GM12878 (cell line): Measurements from ENCODE around the gene UBE2I. TPM values are rescaled to one million over a fixed set of nuclear protein-coding genes. Genes with fewer than 3 reads are reported as not detected.
A peak's percentile ranks its signal among the peaks of the same experiment; 100 is the strongest.

Experiments used
- ATAC-seq: fragments of 200-7000 bp; cut with Tn5 transposase; 3 replicates; pipeline ENCODE4 v1.9.1; 2020; ENCODE audit warnings: mild to moderate bottlenecking, moderate library complexity
- BruUV-seq: library from RNA; stranded (reverse); fragments of 400-500 nt; replicated peaks from 2 replicates; lab custom pipeline; 2021; lab: Mats Ljungman, UMichigan
- CTCF ChIA-PET: fragments of 300-600 bp; sonication (Branson Sonifier 250); formaldehyde crosslinking; extraction: SDS; loops from one replicate; lab custom pipeline; 2021; ENCODE audit warnings: inconsistent platforms; lab: Yijun Ruan, JAX
- POLR2A ChIA-PET: fragments of 350-600 bp; formaldehyde crosslinking; extraction: SDS; loops from one replicate; lab custom pipeline; 2021; ENCODE audit warnings: inconsistent platforms; lab: Charles Lee
- RAD21 ChIA-PET: fragments of 300-600 bp; sonication (Branson Sonifier 250); formaldehyde crosslinking; loops from one replicate; lab custom pipeline; 2023; ENCODE audit warnings: antibody characterized with exemption; ENCODE audit not compliant: unreplicated experiment; lab: Charles Lee
- SMC1A ChIA-PET: fragments of 300-600 bp; sonication (Branson Sonifier 250); formaldehyde crosslinking; loops from one replicate; lab custom pipeline; 2023; ENCODE audit not compliant: unreplicated experiment, uncharacterized antibody; lab: Charles Lee
- DNase-seq: peaks from one replicate; pipeline ENCODE4 v3.0.0-alpha.2; 2011; ENCODE audit warnings: low read depth, low spot score
- FAIRE-seq: peaks from 3 replicates; lab custom pipeline; 2011; peaks lifted over from hg19 to GRCh38; lab: Jason Lieb, UNC
- H2AFZ ChIP-seq: 2 replicates; pipeline ENCODE4 v1.6.0; 2011; ENCODE audit warnings: low read depth, low read length, control low read depth; ENCODE audit not compliant: control insufficient read depth
- H3K27ac ChIP-seq: 2 replicates; pipeline ENCODE4 v1.5.1; 2011; ENCODE audit warnings: control low read depth; ENCODE audit not compliant: control insufficient read depth, insufficient read depth
- H3K27me3 ChIP-seq, 2 experiments: replicated peaks in 1 of 2; 2 replicates each; pipeline versions ENCODE4 v1.6.0 to v1.6.1; 2011; ENCODE audit warnings: low read length in 1 of 2; ENCODE audit not compliant: control insufficient read depth in 2 of 2, insufficient read depth in 2 of 2
- H3K36me3 ChIP-seq, 2 experiments: 2 replicates each; pipeline ENCODE4 v1.5.1; 2011; ENCODE audit warnings: low read length in 1 of 2; ENCODE audit not compliant: control insufficient read depth in 2 of 2, insufficient read depth in 2 of 2
- H3K4me1 ChIP-seq: 2 replicates; pipeline ENCODE4 v1.6.1; 2011; ENCODE audit warnings: mild to moderate bottlenecking, low read length, moderate library complexity, mixed read lengths; ENCODE audit not compliant: control insufficient read depth, insufficient read depth
- H3K4me2 ChIP-seq: 2 replicates; pipeline ENCODE4 v1.6.0; 2011; ENCODE audit warnings: control low read depth; ENCODE audit not compliant: control insufficient read depth, insufficient read depth
- H3K4me3 ChIP-seq: fragments of 200-600 bp; sonication (generic); 2 replicates; pipeline ENCODE4 v1.5.1; 2016
- H3K79me2 ChIP-seq: 2 replicates; pipeline ENCODE4 v1.6.0; 2011; ENCODE audit warnings: low read length; ENCODE audit not compliant: control insufficient read depth, insufficient read depth
- H3K9ac ChIP-seq: 2 replicates; pipeline ENCODE4 v1.8.0; 2011; ENCODE audit warnings: low read length, control low read depth, mixed read lengths; ENCODE audit not compliant: control insufficient read depth, insufficient read depth
- H3K9me3 ChIP-seq: replicated peaks from 3 replicates; pipeline ENCODE4 v1.5.1; 2011; ENCODE audit warnings: mild to moderate bottlenecking, low read length; ENCODE audit not compliant: control insufficient read depth, insufficient read depth
- H4K20me1 ChIP-seq: 2 replicates; pipeline ENCODE4 v1.6.0; 2011; ENCODE audit not compliant: control insufficient read depth, insufficient read depth
- CHD2 ChIP-seq: IDR thresholded peaks from 2 replicates; pipeline ENCODE4 v1.6.1; 2011; ENCODE audit warnings: low read depth, low read length, improper control_type of control experiment, borderline replicate concordance
- KLF5 ChIP-seq: fragments of 450-650 bp; IDR thresholded peaks from 2 replicates; pipeline ENCODE4 v1.6.1; 2014; ENCODE audit warnings: mild to moderate bottlenecking; ENCODE audit not compliant: partially characterized antibody
- POLR2A ChIP-seq: IDR thresholded peaks from 2 replicates; pipeline ENCODE4 v1.6.1; 2011; ENCODE audit warnings: low read depth, mild to moderate bottlenecking, low read length
- WGBS: methylation state at CpG from one replicate; pipeline ENCODE4 v1.1.6; 2016; ENCODE audit warnings: low lambda C conversion rate; ENCODE audit not compliant: insufficient replicate concordance, insufficient coverage; ENCODE audit errors: missing lambda C conversion rate; 5-methylcytosine and 5-hydroxymethylcytosine counted together
- in situ Hi-C: fragments of 300-500 bp; cut with MboI; formaldehyde crosslinking; loops from 9 replicates; pipeline ENCODE4 v1.14.3; 2018; ENCODE audit warnings: mixed read lengths
- intact Hi-C: fragments of 100-400 bp; cut with micrococcal nuclease; formaldehyde crosslinking; loops from one replicate; pipeline ENCODE4 v1.14.2; 2022; ENCODE audit not compliant: unreplicated experiment
- polyA plus RNA-seq, 11 experiments: library from polyadenylated mRNA; depleted of rRNA in 4 of 11; unstranded in 6 of 11; stranded (reverse) in 5 of 11; fragments of >200 nt; fragmentation: Nextera tagmentation in 4 of 11; fragmentation: Illumina TruSeq in 1 of 11; extraction: Ambion mirVana in 4 of 11; extraction: Trizol in 1 of 11; gene quantifications; 1 replicate in 1 of 11; 2 replicates in 10 of 11; pipeline versions ENCODE4 v1.2.1 to v1.2.3, GENCODE V29; 2011 to 2016; ENCODE audit warnings: inconsistent platforms in 2 of 11, missing spikeins in 2 of 11, low read depth in 1 of 11
- total RNA-seq, 4 experiments: library from RNA; depleted of rRNA in 3 of 4; stranded (reverse); fragments of >200 nt in 3 of 4; fragmentation: Illumina TruSeq in 1 of 4; extraction: Trizol in 1 of 4; gene quantifications; 2 replicates each; pipeline versions ENCODE4 v1.2.1 to v1.2.3, GENCODE V29; 2013 to 2021

UBE2I gene
- total and polyA plus RNA-seq, 10 of the 15 experiments (the other 5 are each of a cell fraction or from before 2014, with no cell fraction given): 47.5 to 243 (median 194) TPM

DNA sequence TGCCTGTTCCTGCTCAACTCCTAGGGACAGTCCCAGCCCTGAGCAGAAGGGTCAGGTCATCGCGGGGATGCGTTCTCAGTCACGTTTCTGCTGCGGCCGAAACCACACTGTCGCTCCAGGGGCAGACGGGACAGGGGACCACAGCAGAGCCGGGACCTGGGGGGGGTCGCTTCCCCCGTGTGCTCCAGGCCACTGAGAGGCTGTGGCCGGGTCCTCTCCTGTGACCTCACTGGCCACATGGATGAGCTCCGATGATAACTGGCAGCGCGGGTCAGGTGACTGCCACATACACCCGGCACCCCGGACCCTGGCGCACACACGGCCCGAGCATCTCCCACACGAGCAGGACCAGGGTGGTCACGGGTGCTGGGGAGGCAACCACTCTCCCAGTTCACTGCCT, 55.1 kb downstream of the UBE2I start:
- 82% methylated on average over 22 of the region's 22 CpGs for WGBS
- TF ChIP-seq POLR2A: peak; percentile 20; the same call in 1 of the 2 replicates
- no peak for TF ChIP-seq CHD2
- Histone ChIP-seq H3K27ac (no peak overlapping the region), H4K20me1 (no peaks in the 10 kb centered on the region), H2AFZ (no peak overlapping the region), H3K4me1 (no peaks in the 10 kb centered on the region), H3K36me3 (peaks cover 16 to 28% of the 10 kb centered on the region in 2 experiments), H3K9ac (no peak overlapping the region), H3K9me3 (no peaks in the 10 kb centered on the region), H3K79me2 (no peaks in the 10 kb centered on the region), H3K4me2 (no peak overlapping the region), H3K27me3 (no peaks in the 10 kb centered on the region), H3K4me3 (no peak overlapping the region)
- in situ Hi-C loops: no loop called here
- ATAC-seq (no peak), DNase-seq (no peak), FAIRE-seq (no peak)
- ChIA-PET CTCF (interaction anchor here (0.6 to 2.7 kb wide), 11 partner anchors 11 to 418 kb away, joined by 3 to 11 read pairs (median 5); partner anchors contain the start of genes CCDC154, NUBP2 and SPSB3), SMC1A (interaction anchor here (1.1 to 1.5 kb wide), 3 partner anchors 57 to 99 kb away, joined by 3 to 4 read pairs (median 3); no protein-coding TSS in a partner anchor), RAD21 (no interaction called here), POLR2A (no interaction called here)
- intact Hi-C loops: no loop called here
- no TSS peak for BruUV-seq

DNA sequence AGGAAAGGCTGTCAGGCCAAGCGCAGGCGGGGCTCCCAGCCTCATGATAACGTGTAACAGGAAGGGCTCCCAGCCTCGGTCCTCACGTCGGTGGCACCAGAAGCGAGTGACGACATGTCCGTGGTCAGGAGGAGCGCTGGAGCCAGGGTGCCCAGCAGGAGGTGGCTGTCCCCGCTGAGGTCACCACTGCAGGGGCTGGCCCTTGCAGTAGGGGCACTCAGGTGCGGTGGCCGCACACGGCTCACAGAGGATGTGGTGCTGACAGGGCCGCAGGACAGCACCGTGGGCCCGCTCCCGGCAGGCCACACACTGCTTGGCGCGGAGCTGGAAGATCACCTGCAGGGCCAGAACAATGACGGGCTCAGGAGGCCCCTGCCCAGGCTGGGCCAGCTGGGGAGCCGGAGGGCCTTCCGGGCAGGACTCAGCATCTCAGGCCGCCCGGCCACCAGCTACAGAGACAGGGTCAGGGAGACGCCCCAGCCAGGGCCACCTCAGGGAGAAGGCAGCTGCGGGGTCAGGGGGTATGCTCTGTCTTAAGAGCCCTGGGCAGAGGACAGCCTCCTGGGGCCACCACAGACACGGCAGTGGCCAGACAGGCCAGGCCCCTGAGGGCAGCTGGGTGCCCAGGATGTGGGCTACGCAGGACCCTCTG, 56.8 kb downstream of the UBE2I start:
- no peak overlapping the region for H3K9ac ChIP-seq
- no peak overlapping the region for H3K4me3 ChIP-seq
- SMC1A ChIA-PET: no interaction called here
- intact Hi-C loops: no loop called here
- WGBS: 94% methylated on average over 29 of the region's 29 CpGs
- no peak overlapping the region for H2AFZ ChIP-seq
- H3K27ac ChIP-seq: no peak overlapping the region
- no peak for ATAC-seq
- in situ Hi-C loops: no loop called here
- no peaks in the 10 kb centered on the region for H4K20me1 ChIP-seq
- RAD21 ChIA-PET: no interaction called here
- TF ChIP-seq POLR2A (peak; percentile 48), KLF5 (no peak)
- no peak for FAIRE-seq
- peaks cover 16 to 32% of the 10 kb centered on the region in 2 experiments for H3K36me3 ChIP-seq
- no peaks in the 10 kb centered on the region for H3K4me1 ChIP-seq
- no peaks in the 10 kb centered on the region for H3K9me3 ChIP-seq
- H3K4me2 ChIP-seq: no peak overlapping the region
- POLR2A ChIA-PET: no interaction called here
- H3K79me2 ChIP-seq: no peaks in the 10 kb centered on the region
- no peaks in the 10 kb centered on the region for H3K27me3 ChIP-seq
- CTCF ChIA-PET: interaction anchor here (2.7 kb wide), 1 partner anchor 46 kb away, joined by 11 read pairs; no protein-coding TSS in a partner anchor
- DNase-seq: no peak
- no TSS peak for BruUV-seq
